Upper lobe of left lung (tissue), 4 donors: ENCODE data around the gene GRHL3.

Source experiments
- CTCF ChIP-seq, 6 experiments: fragments of 450-650 bp in 4 of 6; fragments of 200-600 bp in 2 of 6; sonication (generic) in 2 of 6; IDR thresholded peaks; one replicate each; pipeline ENCODE4 v1.5.1; 2016 to 2019; ENCODE audit warnings: antibody characterized with exemption in 6 of 6
- EP300 ChIP-seq, 4 donors: sonication (generic); formaldehyde crosslinking; IDR thresholded peaks; one replicate each; pipeline ENCODE4 v1.5.1; 2017; ENCODE audit warnings: antibody characterized with exemption in 4 of 4, control low read depth in 2 of 4
- POLR2A ChIP-seq, 4 donors: fragments of 450-650 bp; IDR thresholded peaks; one replicate each; pipeline ENCODE4 v1.5.1; 2016 to 2017; ENCODE audit warnings: antibody characterized with exemption in 4 of 4, mild to moderate bottlenecking in 2 of 4
- POLR2AphosphoS5 ChIP-seq, 2 donors: sonication (generic); formaldehyde crosslinking; IDR thresholded peaks; one replicate each; pipeline ENCODE4 v1.5.1; 2017; ENCODE audit warnings: antibody characterized with exemption in 2 of 2

DNA sequence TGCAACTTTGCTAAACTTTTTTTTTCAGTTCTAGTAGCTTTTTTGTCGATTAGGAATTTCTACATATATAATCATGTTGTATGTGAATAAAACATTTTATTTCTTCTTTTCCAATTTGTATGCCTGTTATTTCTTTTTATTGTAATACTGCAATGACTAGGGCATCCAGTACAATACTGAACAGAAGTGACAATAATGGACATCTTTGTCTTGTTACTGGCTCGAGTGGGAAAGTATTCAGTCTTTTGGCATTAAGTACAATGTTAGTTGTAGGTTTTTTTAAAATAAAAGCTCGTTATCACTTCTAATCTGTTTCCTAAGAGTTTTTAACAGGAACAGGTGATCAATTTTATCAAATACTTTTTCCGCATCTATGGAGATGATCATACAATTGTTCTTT, 84.6 kb downstream of the GRHL3 start:
- no peak for TF ChIP-seq EP300 (IDR thresholded peaks at IDR 0.05)
- TF ChIP-seq POLR2A (IDR thresholded peaks at IDR 0.05), result no peak
- no peak for TF ChIP-seq POLR2AphosphoS5 (IDR thresholded peaks at IDR 0.05)
- no peak for TF ChIP-seq CTCF (IDR thresholded peaks at IDR 0.05)
